K562 (cell line): ENCODE data around the gene ZNF438. TPM values are rescaled to one million over a fixed set of nuclear protein-coding genes. Genes with fewer than 3 reads are reported as not detected.

ENCODE experiments used
- ATAC-seq: fragments of 200-7000 bp; cut with Tn5 transposase; 3 replicates; pipeline ENCODE4 v1.9.1; 2020; ENCODE audit warnings: moderate library complexity
- BruUV-seq: library from RNA; stranded (reverse); fragments of 400-500 nt; replicated peaks from 2 replicates; lab custom pipeline; 2021; lab: Mats Ljungman, UMichigan
- CTCF ChIA-PET: fragments of 300-600 bp; formaldehyde crosslinking; extraction: SDS; loops from one replicate; lab custom pipeline; 2021; ENCODE audit warnings: low intra/inter-chr PET ratio; lab: Yijun Ruan, JAX
- POLR2A ChIA-PET: fragments of 300-600, 350-650 bp; sonication (Branson Sonifier 250); formaldehyde crosslinking; extraction: SDS; loops from one replicate; lab custom pipeline; 2021; ENCODE audit warnings: antibody characterized with exemption, inconsistent platforms; lab: Yijun Ruan, JAX
- DNase-seq, 4 experiments: peaks; one replicate each; pipeline versions ENCODE4 v3.0.0 to v3.0.0-alpha.2; 2011 to 2018; ENCODE audit warnings: low spot score in 3 of 4, mixed read lengths in 3 of 4; ENCODE audit errors: extremely low read depth in 1 of 4
- FAIRE-seq: peaks from 2 replicates; lab custom pipeline; 2011; peaks lifted over from hg19 to GRCh38; lab: Jason Lieb, UNC
- H2AFZ ChIP-seq: 2 replicates; pipeline ENCODE4 v1.6.0; 2011; ENCODE audit warnings: low read depth, low read length, control low read depth, inconsistent platforms
- H3K27ac ChIP-seq: fragments of 200-600 bp; 3 replicates; pipeline ENCODE4 v1.8.0; 2011; ENCODE audit warnings: low read depth, mild to moderate bottlenecking, control low read depth, inconsistent platforms, low read length, moderate library complexity, mixed read lengths; ENCODE audit errors: extremely low read depth
- H3K27me3 ChIP-seq, 2 experiments: fragments of 300-600 bp in 1 of 2; 2 replicates in 1 of 2; 3 replicates in 1 of 2; pipeline versions ENCODE4 v1.6.0 to v1.8.0; 2011; ENCODE audit warnings: inconsistent platforms in 2 of 2, low read length in 2 of 2, mild to moderate bottlenecking in 1 of 2, mixed read lengths in 1 of 2, moderate library complexity in 1 of 2; ENCODE audit not compliant: control insufficient read depth in 2 of 2, insufficient read depth in 2 of 2
- H3K36me3 ChIP-seq: fragments of 300-600 bp; 3 replicates; pipeline ENCODE4 v1.8.0; 2011; ENCODE audit warnings: mild to moderate bottlenecking, low read length, inconsistent platforms; ENCODE audit not compliant: control insufficient read depth, insufficient read depth
- H3K4me1 ChIP-seq, 2 experiments: fragments of 200-600 bp in 1 of 2; replicated peaks in 1 of 2; 2 replicates in 1 of 2; 3 replicates in 1 of 2; pipeline versions ENCODE4 v1.5.1 to v1.8.0; 2011; ENCODE audit warnings: inconsistent platforms in 2 of 2, low read length in 2 of 2, mild to moderate bottlenecking in 1 of 2, mixed read lengths in 1 of 2, moderate library complexity in 1 of 2; ENCODE audit not compliant: control insufficient read depth in 2 of 2, insufficient read depth in 2 of 2
- H3K4me2 ChIP-seq: 2 replicates; pipeline ENCODE4 v1.6.1; 2011; ENCODE audit warnings: low read length, control low read depth, inconsistent platforms, mixed read lengths; ENCODE audit not compliant: insufficient read depth
- H3K4me3 ChIP-seq: fragments of 200-600 bp; sonication (generic), shearing (Covaris generic); 2 replicates; pipeline ENCODE4 v1.5.1; 2016; ENCODE audit warnings: control low read depth, inconsistent platforms
- H3K79me2 ChIP-seq: fragments of 200-600 bp; 3 replicates; pipeline ENCODE4 v1.8.0; 2011; ENCODE audit warnings: low read length, inconsistent platforms; ENCODE audit not compliant: control insufficient read depth, insufficient read depth
- H3K9ac ChIP-seq, 2 experiments: 2 replicates each; pipeline versions ENCODE4 v1.6.0 to v1.6.1; 2011; ENCODE audit warnings: low read depth in 2 of 2, low read length in 2 of 2, control low read depth in 1 of 2, inconsistent platforms in 1 of 2, mild to moderate bottlenecking in 1 of 2, mixed read lengths in 1 of 2; ENCODE audit not compliant: insufficient read depth in 1 of 2
- H3K9me1 ChIP-seq: one replicate; pipeline ENCODE4 v1.6.0; 2011; ENCODE audit warnings: inconsistent platforms, mild to moderate bottlenecking, low read length, moderate library complexity; ENCODE audit not compliant: control insufficient read depth, insufficient read depth
- H3K9me3 ChIP-seq: replicated peaks from 2 replicates; pipeline ENCODE4 v1.5.1; 2011; ENCODE audit warnings: low read depth, low read length, inconsistent platforms; ENCODE audit not compliant: control insufficient read depth, insufficient read depth
- H4K20me1 ChIP-seq: replicated peaks from 2 replicates; pipeline ENCODE4 v1.6.1; 2011; ENCODE audit warnings: low read length, inconsistent platforms, mixed read lengths; ENCODE audit not compliant: control insufficient read depth, insufficient read depth
- CREBBP ChIP-seq: IDR thresholded peaks from one replicate; pipeline ENCODE4 v1.6.1; 2012; ENCODE audit warnings: low read depth, mild to moderate bottlenecking, control low read depth, inconsistent platforms, low read length
- FOXO4 ChIP-seq: fragments of 450-650 bp; formaldehyde crosslinking; IDR thresholded peaks from 2 replicates; pipeline ENCODE4 v1.4.0; 2020; ENCODE audit warnings: mild to moderate bottlenecking, moderate library complexity
- NFXL1 ChIP-seq: fragments of 450-650 bp; formaldehyde crosslinking; IDR thresholded peaks from 2 replicates; pipeline ENCODE4 v1.4.0; 2021; ENCODE audit warnings: mild to moderate bottlenecking
- TAF1 ChIP-seq: IDR thresholded peaks from 2 replicates; pipeline ENCODE4 v1.6.1; 2011; ENCODE audit warnings: mild to moderate bottlenecking, low read length, moderate library complexity; ENCODE audit not compliant: insufficient read depth, control insufficient read depth, severe bottlenecking; ENCODE audit errors: extremely low read depth
- U2AF1 ChIP-seq: fragments of 200-400 bp; formaldehyde crosslinking; optimal IDR thresholded peaks from 2 replicates; pipeline ENCODE3; 2017; ENCODE audit warnings: mild to moderate bottlenecking, low read depth, low read length, moderate library complexity
- in situ Hi-C: fragments of 300-500 bp; cut with MboI; formaldehyde crosslinking; loops from 4 replicates; pipeline ENCODE4 v1.15.0; 2018; ENCODE audit warnings: inconsistent platforms, mixed read lengths
- intact Hi-C: fragments of 100-400 bp; cut with micrococcal nuclease; formaldehyde crosslinking; loops from 2 replicates; pipeline ENCODE4 v1.14.2; 2022
- polyA plus RNA-seq, 8 experiments: library from polyadenylated mRNA; depleted of rRNA in 4 of 8; stranded (reverse) in 5 of 8; unstranded in 3 of 8; fragments of >200 nt; fragmentation: Nextera tagmentation in 2 of 8; fragmentation: Illumina TruSeq in 1 of 8; extraction: Ambion mirVana in 2 of 8; extraction: Trizol in 1 of 8; gene quantifications; 2 replicates each; pipeline versions ENCODE4 v1.2.1 to v1.2.3, GENCODE V29; 2011 to 2014; ENCODE audit warnings: inconsistent platforms in 1 of 8, missing spikeins in 1 of 8
- total RNA-seq, 7 experiments: library from RNA; depleted of rRNA in 6 of 7; stranded (reverse); fragments of >200 nt in 6 of 7; fragmentation: Illumina TruSeq in 2 of 7; extraction: Trizol in 2 of 7; gene quantifications; 2 replicates each; pipeline versions ENCODE4 v1.2.1 to v1.2.3, GENCODE V29; 2011 to 2021; ENCODE audit warnings: low replicate concordance in 1 of 7

ZNF438 gene
- total and polyA plus RNA-seq, 9 of the 15 experiments (the other 6 are each of a cell fraction or from before 2014, with no cell fraction given): 0.45 to 1.5 (median 0.91) TPM

GRCh38 chr10:30996481-30997005 is 35.1 kb downstream of the ZNF438 start:
- H3K27ac ChIP-seq: no peak overlapping the region
- POLR2A ChIA-PET: no interaction called here
- CTCF ChIA-PET: no interaction called here
- TF ChIP-seq TAF1: no peak
- TF ChIP-seq NFXL1 (CRISPR knock-in tag): no peak
- no peak for TF ChIP-seq U2AF1
- no peak for TF ChIP-seq CREBBP
- TF ChIP-seq FOXO4 (CRISPR knock-in tag): no peak
- H3K4me3 ChIP-seq: no peak overlapping the region
- no peaks in the 10 kb centered on the region for H3K27me3 ChIP-seq
- intact Hi-C loops: no loop called here
- H2AFZ ChIP-seq: no peak overlapping the region
- no peaks in the 10 kb centered on the region for H3K9me3 ChIP-seq
- H3K79me2 ChIP-seq: no peaks in the 10 kb centered on the region
- no peak for FAIRE-seq
- no TSS peak for BruUV-seq
- no peak for ATAC-seq
- no peaks in the 10 kb centered on the region for H3K9me1 ChIP-seq
- DNase-seq: no peak
- no peaks in the 10 kb centered on the region for H3K36me3 ChIP-seq
- H3K4me2 ChIP-seq: no peak overlapping the region
- no peaks in the 10 kb centered on the region for H4K20me1 ChIP-seq
- in situ Hi-C loops: no loop called here
- no peak overlapping the region for H3K9ac ChIP-seq
- H3K4me1 ChIP-seq: no peaks in the 10 kb centered on the region
